CMK (cell line): ENCODE data around the gene A4GALT.

Experiments used
- DNase-seq: peaks from one replicate; pipeline ENCODE4 v3.0.0-alpha.2; 2010; ENCODE audit warnings: low read depth

Gene A4GALT

DNA sequence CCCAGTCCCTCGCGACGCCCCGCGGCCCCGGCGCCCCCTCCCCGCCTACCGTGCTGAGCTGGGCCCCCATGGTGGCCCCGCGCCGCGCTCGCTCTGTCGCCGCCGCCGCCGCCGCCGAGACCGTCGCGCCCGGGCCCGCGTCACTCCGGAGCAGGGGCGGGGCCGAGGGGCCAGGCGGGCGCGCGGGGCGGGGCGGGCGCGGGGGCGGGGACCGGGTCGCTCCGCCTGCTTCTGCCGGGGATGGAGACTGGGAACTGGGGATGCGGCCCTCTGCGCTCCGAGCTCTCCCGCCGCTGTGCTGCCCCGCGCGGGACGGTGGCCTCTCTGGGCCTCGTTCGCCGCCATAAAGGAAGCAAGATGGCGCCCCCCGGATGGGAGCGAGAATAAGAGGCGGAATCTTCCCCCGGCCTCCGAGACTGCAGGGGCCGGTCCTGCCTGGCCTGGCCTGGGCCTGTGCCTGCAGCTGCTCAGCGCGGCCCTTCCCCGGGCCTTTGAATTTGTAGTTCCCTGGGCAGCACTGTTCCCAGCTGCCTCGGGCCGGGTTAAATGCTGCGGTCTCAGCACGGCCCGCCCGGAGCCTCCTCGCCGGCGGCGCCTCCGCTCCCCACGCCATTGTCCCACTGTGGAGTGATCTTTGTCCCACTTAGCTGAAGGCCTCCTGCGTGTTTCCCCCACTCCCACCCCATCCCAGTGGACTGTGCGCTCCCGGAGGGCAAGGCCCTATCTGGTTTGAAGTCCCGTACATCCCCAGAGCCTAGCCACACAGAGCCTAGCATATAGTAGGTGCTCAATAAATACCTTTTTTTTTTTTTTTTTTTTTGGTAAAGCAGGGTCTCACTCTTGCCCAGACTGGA lies 71.2 kb downstream of the A4GALT start, which contains the start of gene CYB5R3:
Gene CYB5R3, minus strand, starts transcription at position 147 of the 854 bp plus-strand sequence. Its CDS starts 77 bp downstream, at position 70.
- no peak for DNase-seq

DNA sequence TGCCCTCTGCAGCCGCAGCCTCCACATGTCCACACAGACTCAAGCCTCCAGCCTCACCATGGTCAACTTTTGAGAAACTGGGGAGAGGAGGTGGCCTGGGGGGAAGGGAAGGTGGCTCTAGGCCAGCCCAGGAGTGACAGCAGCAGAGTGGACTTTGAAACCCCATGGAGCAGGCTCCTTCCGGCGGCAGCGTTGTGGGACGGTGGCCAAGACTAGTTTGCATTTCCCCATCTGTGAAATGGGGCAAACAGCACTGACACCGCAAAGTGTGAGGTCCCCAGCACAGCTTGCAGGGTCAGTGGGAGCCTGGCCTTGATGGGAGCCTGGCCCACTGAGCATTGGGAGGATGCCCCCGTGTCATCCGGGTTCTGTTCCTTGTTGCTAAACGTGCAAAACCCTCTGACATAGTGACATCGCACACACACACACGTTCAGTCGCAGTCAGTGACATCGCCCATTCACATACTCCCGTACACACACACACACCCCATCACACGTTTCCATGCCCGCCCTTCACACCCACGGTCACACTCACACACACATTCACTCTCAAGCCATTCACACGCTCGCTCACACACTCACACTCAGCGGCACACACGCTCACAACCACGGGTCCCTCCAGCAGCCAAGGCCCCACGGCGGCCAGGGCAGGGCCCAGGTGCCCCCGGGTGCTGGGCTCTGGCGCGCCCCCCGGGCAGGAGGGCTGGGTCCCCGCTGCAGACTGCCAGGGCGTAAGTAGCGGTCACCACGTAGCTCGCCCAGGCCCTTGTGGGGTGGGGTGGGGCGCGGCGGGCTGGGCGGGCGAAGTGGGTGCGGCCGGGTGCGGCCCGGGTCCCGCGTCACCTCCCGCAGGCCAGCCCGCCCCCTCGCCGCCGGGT lies 72.1 kb downstream of the A4GALT start:
- no peak for DNase-seq

DNA sequence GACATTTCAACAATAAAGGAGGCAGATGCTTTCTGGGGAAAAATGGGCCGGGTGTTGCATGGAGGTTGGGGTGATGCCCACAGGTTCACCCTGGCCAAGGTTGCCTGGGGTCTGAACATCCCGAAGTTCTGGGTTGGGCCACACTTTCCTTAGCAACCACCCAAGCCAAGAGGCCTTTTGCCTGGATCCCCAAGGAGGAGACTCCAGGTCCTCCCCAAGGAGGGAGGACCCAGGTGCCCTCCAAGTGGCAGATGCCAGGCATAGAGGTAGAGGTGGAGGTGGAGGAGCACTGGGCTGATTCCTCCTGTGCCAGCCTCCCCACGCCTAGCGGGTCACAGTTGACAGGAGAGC lies 72.7 kb downstream of the A4GALT start:
- DNase-seq = no peak

DNA sequence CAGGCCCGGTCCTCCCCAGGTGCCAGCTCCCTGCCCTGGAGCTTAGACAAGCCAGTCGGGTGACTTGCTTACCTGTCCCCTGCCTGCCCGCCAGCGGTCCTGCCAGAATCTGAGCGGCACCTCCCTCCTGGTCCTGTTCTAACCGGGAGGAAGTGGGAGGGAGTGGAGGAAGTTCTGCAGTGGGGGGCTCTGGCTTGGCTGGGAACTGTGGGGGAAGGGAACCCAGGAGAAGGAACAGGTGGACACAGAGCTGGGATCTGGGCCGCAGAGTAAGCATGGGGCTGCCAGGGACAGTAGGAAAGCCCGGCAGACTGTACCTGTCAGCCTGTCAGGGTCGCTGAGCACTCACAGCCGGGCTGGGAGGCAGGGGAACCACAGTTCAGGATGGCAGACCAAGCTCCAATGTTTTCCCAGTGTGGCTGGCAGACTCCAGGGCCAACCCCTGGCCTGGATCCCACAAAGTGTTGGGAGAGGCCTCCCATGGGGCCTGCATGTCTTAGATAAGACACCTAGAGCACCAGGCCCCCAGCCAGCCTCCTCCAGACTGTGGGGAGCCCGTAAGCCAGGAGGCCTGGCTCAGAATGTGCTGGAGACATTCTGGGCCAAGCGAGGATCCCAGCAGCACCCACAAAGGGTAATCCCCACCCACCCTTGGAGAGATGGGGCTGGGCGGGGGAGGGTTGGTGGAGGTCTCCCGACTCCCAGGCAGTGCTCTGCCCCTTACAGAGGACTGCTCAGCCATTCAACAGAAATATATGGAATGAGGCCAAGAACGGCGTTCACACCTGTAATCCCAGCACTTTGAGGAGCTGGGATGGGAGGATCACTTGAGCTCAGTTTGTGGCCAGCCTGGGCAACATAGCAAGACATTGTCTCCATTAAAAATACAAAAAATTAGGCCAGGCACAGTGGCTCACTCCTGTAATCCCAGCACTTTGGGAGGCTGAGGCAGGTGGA lies 73.8 kb downstream of the A4GALT start:
- DNase-seq = no peak

DNA sequence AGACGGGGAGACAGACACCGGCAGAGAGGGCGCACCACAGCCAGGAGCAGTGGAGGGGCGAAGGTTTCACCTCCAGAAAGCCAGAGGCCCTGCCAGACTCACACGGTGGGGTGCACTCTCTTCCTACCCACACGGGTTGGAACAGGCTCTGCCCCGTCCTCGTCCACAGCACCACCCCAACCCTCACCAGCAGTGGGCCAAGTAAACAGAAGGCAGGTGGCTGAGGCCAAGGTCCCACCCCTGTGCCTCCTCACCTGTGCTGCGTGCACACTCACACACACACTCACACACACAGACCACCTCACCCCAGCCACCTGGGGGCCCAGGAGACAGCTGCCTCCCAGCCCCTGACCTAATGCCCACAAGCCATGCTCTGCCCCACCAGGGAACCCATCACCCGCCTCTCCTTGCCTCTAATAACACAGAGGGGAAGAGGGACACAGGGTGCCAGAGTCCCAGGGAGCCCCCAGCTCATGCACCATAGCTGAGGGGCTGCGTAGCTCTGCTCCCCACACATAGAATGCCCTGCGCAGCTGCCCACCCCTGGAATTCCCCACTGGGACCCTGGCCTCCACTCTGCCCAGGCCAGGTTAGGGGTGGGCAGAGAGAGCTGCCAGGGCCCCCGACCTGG lies 74.6 kb downstream of the A4GALT start:
- no peak for DNase-seq

DNA sequence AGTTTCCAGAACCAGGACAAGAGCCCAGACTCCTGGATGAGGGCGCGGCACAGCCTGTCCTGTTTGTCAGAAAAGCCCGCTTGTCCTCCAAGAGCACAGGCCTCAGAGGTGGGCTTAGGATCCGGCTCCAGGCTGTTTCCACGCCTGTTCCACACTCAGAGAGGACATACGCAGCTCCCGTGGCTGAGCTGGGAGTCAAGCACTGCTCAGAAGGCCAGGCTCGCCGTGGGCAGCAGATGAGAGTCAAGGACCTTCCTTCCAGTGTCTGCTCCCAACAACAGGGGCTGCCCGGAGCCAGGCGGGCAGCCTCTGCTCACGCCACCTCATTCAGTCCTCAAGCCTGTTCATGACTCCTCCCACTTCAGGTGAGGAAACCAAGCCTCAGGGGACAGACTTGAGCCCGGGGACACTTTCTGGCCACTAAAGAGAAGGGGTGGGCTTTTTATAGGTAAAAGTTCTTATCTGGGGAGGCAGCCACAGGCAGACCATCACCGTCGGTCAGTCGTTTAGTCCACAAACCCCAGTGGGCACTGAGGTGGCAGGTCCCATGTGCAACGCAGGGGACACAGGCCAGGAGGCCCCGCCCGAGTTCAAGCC lies 75.2 kb downstream of the A4GALT start:
- DNase-seq = no peak

DNA sequence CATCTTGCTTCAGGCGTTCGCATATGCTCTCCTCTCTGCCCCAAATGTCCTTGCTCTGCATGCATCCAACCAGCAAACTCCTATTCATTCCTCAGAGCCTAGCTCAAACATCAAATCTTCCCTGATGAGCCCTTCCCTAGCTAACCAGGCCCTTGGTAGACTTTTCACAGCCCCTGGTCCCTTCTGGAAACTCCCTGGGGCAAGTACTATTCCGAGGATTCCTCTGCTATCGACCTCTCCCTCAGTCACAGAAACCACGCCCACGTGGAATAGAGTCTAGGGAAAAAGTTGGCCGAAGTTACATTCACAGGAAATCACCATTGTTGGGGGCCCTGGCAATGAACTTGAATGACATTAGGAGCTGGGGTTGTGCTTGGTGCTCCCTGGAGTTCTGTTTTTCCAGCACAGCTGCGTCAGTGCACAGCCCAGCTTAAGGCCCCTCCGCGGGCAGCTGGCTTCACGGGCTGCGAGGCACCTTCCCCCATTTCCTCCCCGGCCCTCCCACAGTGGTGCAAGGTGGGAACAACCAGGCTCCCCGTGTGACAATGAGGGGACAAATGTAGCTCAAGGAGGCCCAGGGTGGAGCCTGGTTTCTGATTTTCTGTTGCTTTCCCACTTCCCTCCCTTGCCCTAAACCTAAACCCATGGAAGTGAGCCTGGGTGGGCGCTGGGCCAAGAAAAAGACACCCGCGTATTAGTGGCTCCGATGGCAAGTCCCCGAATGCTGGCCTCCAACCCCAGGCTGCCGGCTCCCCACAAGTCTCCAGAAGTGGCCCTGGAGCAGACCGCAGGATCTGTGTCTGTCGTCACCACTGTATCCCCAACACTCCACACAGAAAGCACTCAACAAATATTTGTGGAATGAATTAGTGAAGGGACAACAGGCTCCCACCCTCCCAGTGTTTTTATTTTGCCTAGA lies 76.0 kb downstream of the A4GALT start:
- DNase-seq = no peak

DNA sequence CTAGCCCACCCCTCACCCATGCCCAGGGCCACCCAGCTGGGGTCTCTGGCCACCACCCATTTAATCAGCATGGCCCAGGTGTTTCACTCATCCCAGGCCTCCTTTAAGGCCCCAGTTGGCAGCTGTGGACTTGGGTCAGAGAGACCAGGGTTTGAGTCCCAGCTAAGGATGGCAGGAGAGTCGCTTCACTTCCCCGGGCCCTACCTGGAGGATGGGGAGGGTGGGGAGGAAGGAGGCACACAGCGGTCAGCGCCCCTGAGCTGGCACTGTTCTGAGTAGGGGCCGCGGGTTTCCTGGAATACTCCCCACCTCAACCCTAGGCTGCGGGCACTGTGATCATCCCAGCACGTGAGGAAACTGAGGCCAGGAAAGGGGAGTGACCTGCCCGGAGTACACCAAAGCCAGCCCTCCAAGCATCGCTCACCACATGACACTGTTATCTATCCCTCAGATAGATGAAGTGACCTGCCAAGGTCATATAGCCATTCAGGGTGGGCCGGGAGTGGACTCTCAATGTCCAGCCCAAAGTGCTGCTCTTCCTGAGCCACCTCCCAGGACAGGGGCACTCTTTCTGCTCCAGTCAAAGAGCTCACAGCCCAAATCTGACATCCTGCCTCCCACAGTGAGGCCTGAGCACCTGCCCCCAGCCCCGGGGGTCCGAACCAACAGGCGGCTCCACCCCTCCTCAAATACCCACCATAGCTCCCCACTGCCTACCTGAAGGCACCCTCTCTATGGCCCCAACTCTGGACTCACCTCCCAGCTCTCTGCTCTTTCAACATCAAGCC lies 76.8 kb downstream of the A4GALT start:
- no peak for DNase-seq

DNA sequence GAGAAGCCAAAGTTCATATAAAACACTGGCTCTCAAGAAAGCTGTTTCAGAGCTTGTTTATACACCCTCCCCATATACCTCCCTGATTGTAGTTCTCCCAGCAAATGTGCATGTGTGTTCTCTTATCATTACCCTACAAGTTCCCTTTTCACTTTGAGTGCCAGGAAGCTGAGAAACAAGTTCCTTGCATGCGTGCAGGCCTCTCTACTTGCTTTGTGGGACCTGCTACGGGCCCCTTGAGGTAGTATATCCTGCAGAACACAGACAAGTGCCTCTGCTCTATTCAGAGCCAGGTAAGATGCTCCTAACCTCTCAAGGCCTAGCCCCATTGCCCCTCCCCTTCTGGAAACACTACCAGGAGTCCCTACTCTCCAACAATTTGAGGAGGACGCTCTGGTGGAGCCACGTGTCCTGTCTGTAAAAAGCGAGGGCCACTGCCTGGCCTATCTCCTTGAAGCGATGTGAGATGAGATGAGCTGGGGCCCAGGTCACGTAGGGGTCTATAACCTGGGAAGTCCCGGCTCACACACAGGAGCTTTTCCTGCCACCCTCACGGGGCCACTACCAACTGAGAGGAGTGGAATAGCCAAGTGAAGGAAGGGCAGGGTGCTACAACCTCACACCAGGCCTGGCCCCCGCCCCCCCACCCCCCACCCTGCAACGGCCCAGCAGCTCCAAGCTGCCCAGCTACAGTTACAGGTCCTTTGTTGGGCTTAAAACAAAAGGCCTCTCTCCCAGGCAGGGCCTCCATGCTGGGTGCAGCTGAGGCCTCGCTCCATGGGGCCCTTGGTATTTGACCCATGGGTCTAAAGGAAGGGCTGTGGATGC lies 77.7 kb downstream of the A4GALT start:
- DNase-seq = no peak
